ENCODE data around the gene EFCAB12. TPM values are rescaled to one million over a fixed set of nuclear protein-coding genes. Genes with fewer than 3 reads are reported as not detected.

The EFCAB12 gene
- total and polyA plus RNA-seq, 2 of the 13 experiments (the other 11 are each of a cell fraction or from before 2014, with no cell fraction given) = 0.31 to 2.4 TPM

DNA sequence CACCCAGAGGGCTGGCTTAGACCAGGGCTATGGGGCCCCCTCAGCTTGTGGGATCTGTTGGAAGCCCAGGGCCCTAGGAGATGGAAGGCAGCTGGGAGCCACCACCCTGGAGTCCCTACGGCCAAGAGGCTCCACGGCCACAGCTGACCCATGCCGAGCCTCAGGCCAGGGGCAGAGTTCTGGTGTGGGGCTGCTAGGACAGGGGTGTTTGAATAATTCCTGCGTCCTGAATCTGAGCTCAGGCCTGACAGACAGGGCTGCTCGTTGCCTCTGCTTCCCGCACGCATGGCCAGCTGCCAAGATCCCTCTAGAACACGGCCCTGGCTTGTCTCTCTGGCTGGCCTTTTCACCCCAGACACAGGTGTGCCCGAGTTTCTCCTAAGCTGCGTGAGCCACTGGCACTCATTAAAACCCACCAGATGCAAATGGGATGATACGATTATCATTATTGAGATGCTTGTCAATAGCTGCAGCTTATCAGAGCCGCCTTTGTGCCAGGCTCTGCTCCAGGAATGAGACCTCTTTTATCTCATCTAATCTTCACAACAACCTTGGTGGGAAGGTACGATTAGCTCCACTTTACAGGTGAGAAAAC is 70.2 kb downstream of the EFCAB12 start:
- no TSS peak for BruUV-seq (replicated peaks)
- in situ Hi-C loops (cut with HindIII; ENCODE audit: extremely low pct_ligation_motif_present, low pct_unique_long_range_greater_than_20kb) (no loop called here), intact Hi-C loops (cut with micrococcal nuclease; ENCODE audit: unreplicated experiment) (no loop called here)
- ChIA-PET CTCF (ENCODE audit: low intra/inter-chr PET ratio, low total read pairs) (no interaction called here), POLR2A (no interaction called here)
- H3K9ac ChIP-seq (ENCODE audit: insufficient read depth, low read depth, low read length) = no peak overlapping the region
- H3K36me3 ChIP-seq (replicated peaks in 1 of 2; ENCODE audit: control insufficient read depth in 1 of 2, insufficient read depth in 2 of 2, low read length in 2 of 2) = no peaks in the 10 kb centered on the region
- peaks cover 34% of the 10 kb centered on the region for H3K4me1 ChIP-seq (ENCODE audit: insufficient read depth, low read length)
- no peaks in the 10 kb centered on the region for H4K20me1 ChIP-seq (ENCODE audit: insufficient read depth, low read length)
- peaks cover 6 to 60% of the 10 kb centered on the region in 2 experiments; a peak in 4 of 5 replicates for H3K27me3 ChIP-seq (ENCODE audit: control insufficient read depth in 1 of 2, insufficient read depth in 2 of 2, low read length in 2 of 2)
- no peak overlapping the region for H2AFZ ChIP-seq (ENCODE audit: low read length)
- H3K79me2 ChIP-seq (ENCODE audit: insufficient read depth, low read length) = no peaks in the 10 kb centered on the region
- H3K4me3 ChIP-seq (replicated peaks in 1 of 3; ENCODE audit: insufficient read depth in 1 of 3, low read depth in 2 of 3, low read length in 3 of 3) = peak overlapping the region in 1 of 3 experiments; percentile 23; a peak in 1 of 6 replicates
- no peak for DNase-seq (ENCODE audit: low spot score)
- peak overlapping the region; percentile 36; the same call in 1 of the 2 replicates for H3K4me2 ChIP-seq (ENCODE audit: low read depth, low read length)
- 22% methylated on average over 4 of the region's 13 CpGs for WGBS (ENCODE audit: low lambda C conversion rate)
- H3K9me3 ChIP-seq (ENCODE audit: low read length) = no peaks in the 10 kb centered on the region
- peak; percentile 27 for ATAC-seq
- TF ChIP-seq, protein P1, sequence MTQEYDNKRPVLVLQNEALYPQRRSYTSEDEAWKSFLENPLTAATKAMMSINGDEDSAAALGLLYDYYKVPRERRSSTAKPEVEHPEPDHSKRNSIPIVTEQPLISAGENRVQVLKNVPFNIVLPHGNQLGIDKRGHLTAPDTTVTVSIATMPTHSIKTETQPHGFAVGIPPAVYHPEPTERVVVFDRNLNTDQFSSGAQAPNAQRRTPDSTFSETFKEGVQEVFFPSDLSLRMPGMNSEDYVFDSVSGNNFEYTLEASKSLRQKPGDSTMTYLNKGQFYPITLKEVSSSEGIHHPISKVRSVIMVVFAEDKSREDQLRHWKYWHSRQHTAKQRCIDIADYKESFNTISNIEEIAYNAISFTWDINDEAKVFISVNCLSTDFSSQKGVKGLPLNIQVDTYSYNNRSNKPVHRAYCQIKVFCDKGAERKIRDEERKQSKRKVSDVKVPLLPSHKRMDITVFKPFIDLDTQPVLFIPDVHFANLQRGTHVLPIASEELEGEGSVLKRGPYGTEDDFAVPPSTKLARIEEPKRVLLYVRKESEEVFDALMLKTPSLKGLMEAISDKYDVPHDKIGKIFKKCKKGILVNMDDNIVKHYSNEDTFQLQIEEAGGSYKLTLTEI (CRISPR knock-in tag; conservative IDR thresholded peaks at IDR 0.05) = no peak
- TF ChIP-seq TEAD2 (CRISPR knock-in tag; IDR thresholded peaks at IDR 0.05) = no peak
- TF ChIP-seq, protein P2, sequence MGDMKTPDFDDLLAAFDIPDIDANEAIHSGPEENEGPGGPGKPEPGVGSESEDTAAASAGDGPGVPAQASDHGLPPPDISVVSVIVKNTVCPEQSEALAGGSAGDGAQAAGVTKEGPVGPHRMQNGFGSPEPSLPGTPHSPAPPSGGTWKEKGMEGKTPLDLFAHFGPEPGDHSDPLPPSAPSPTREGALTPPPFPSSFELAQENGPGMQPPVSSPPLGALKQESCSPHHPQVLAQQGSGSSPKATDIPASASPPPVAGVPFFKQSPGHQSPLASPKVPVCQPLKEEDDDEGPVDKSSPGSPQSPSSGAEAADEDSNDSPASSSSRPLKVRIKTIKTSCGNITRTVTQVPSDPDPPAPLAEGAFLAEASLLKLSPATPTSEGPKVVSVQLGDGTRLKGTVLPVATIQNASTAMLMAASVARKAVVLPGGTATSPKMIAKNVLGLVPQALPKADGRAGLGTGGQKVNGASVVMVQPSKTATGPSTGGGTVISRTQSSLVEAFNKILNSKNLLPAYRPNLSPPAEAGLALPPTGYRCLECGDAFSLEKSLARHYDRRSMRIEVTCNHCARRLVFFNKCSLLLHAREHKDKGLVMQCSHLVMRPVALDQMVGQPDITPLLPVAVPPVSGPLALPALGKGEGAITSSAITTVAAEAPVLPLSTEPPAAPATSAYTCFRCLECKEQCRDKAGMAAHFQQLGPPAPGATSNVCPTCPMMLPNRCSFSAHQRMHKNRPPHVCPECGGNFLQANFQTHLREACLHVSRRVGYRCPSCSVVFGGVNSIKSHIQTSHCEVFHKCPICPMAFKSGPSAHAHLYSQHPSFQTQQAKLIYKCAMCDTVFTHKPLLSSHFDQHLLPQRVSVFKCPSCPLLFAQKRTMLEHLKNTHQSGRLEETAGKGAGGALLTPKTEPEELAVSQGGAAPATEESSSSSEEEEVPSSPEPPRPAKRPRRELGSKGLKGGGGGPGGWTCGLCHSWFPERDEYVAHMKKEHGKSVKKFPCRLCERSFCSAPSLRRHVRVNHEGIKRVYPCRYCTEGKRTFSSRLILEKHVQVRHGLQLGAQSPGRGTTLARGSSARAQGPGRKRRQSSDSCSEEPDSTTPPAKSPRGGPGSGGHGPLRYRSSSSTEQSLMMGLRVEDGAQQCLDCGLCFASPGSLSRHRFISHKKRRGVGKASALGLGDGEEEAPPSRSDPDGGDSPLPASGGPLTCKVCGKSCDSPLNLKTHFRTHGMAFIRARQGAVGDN (CRISPR knock-in tag; IDR thresholded peaks at IDR 0.05) = peak; percentile 25; the same call in 1 of the 2 replicates
- no peak for TF ChIP-seq CAMTA2 (CRISPR knock-in tag; IDR thresholded peaks at IDR 0.05; ENCODE audit: borderline replicate concordance)
- TF ChIP-seq ZNF3 (CRISPR knock-in tag; IDR thresholded peaks at IDR 0.05) = no peak
- TF ChIP-seq ZNF737 (CRISPR knock-in tag; IDR thresholded peaks at IDR 0.05; ENCODE audit: borderline replicate concordance) = no peak
- TF ChIP-seq, protein P3, sequence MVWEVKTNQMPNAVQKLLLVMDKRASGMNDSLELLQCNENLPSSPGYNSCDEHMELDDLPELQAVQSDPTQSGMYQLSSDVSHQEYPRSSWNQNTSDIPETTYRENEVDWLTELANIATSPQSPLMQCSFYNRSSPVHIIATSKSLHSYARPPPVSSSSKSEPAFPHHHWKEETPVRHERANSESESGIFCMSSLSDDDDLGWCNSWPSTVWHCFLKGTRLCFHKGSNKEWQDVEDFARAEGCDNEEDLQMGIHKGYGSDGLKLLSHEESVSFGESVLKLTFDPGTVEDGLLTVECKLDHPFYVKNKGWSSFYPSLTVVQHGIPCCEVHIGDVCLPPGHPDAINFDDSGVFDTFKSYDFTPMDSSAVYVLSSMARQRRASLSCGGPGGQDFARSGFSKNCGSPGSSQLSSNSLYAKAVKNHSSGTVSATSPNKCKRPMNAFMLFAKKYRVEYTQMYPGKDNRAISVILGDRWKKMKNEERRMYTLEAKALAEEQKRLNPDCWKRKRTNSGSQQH (CRISPR knock-in tag; IDR thresholded peaks at IDR 0.05; ENCODE audit: low read depth) = no peak
- no peak for TF ChIP-seq ZFP36L2 (CRISPR knock-in tag; IDR thresholded peaks at IDR 0.05)
- TF ChIP-seq ZNF850 (CRISPR knock-in tag; conservative IDR thresholded peaks at IDR 0.05) = no peak
- no peak for TF ChIP-seq TARDBP (CRISPR knock-in tag; IDR thresholded peaks at IDR 0.05)
- TF ChIP-seq PCBP1 (IDR thresholded peaks at IDR 0.05; ENCODE audit: borderline replicate concordance, low read depth, low read length) = no peak
- TF ChIP-seq ZNF629 (CRISPR knock-in tag; conservative IDR thresholded peaks at IDR 0.05) = peak; percentile 78
- no peak for FAIRE-seq
- no peak overlapping the region for H3K27ac ChIP-seq (ENCODE audit: extremely low read length, insufficient read depth, low read length)

All from HepG2 (cell line).